22Rv1 (cell line): ENCODE measurements around the gene KLRK1.

Source experiments
- H3K27ac ChIP-seq: fragments of 450-650 bp; 2 replicates; pipeline ENCODE4 v1.5.1; 2017
- CTCF ChIP-seq: fragments of 450-650 bp; IDR thresholded peaks from 2 replicates; pipeline ENCODE4 v1.5.1; 2017; ENCODE audit warnings: mild to moderate bottlenecking
- ZFX ChIP-seq: fragments of 450-650 bp; IDR thresholded peaks from 2 replicates; pipeline ENCODE4 v1.6.1; 2017; ENCODE audit warnings: antibody characterized with exemption, borderline replicate concordance

Gene KLRK1

GRCh38 chr12:10366875-10367274, 23.0 kb downstream of the KLRK1 start:
- TF ChIP-seq ZFX (no peak), CTCF (peak; percentile 27)
- H3K27ac ChIP-seq: peak overlapping the region; percentile 93

GRCh38 chr12:10365696-10366405, 24.0 kb downstream of the KLRK1 start:
- peak overlapping the region; percentile 93 for H3K27ac ChIP-seq
- TF ChIP-seq ZFX (no peak), CTCF (peak; percentile 27; the same call in 1 of the 2 replicates)

GRCh38 chr12:10364815-10365622, 24.8 kb downstream of the KLRK1 start:
- H3K27ac ChIP-seq: peak overlapping the region; percentile 93
- no peak for TF ChIP-seq ZFX
- TF ChIP-seq CTCF: no peak

- peak overlapping the region; percentile 93 for H3K27ac ChIP-seq
- TF ChIP-seq CTCF: no peak
- TF ChIP-seq ZFX: no peak
Measured at GRCh38 chr12:10363914-10364814, 25.7 kb downstream of the KLRK1 start.

- peak overlapping the region; percentile 93 for H3K27ac ChIP-seq
- no peak for TF ChIP-seq ZFX
- TF ChIP-seq CTCF: no peak
Measured at GRCh38 chr12:10363658-10363913, 26.3 kb downstream of the KLRK1 start.

- H3K27ac ChIP-seq: peak overlapping the region; percentile 34; the same call in 1 of the 2 replicates
Measured at GRCh38 chr12:10362828-10363657, 26.8 kb downstream of the KLRK1 start.

More at GRCh38 chr12:10362828-10363657, 26.8 kb downstream of the KLRK1 start:
- TF ChIP-seq ZFX: no peak
- no peak for TF ChIP-seq CTCF
